ENCODE measurements around the gene POPDC2. TPM values are rescaled to one million over a fixed set of nuclear protein-coding genes. Genes with fewer than 3 reads are reported as not detected.

Gene POPDC2
- total RNA-seq, 1 donor from 2014 or later, result not detected

DNA sequence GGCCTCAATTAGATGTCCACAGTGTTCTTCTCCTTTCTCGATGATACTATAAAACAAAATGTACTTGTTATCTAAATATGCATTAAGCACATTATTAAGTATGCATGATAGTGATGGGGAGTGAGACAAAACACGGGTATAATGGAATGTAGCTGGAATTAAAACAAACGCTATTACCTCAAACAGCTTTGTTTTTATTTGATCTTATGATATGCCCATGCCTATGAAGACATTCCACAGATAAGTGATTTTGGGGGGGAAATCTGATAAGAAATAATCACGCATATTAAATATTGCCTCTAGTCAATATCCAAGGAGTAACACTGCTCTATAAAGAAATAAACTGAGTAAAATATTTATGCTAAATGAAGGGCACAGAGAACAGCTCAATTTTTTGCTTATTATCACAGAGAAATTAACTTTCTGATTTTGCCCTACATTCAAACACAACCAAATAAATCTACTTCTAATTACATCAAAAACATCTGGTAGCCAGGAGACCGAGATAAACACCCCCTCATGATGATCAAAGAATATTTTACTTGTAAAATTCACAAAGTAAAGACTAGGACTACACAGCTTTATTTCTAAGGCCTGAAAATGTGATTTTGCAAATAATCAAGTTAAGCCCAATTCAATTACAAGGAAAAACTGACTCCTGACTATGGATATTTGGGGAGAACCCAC lies 14.9 kb upstream of the POPDC2 start:
- H3K4me3 ChIP-seq (ENCODE audit: low read depth, low read length), result no peak overlapping the region

DNA sequence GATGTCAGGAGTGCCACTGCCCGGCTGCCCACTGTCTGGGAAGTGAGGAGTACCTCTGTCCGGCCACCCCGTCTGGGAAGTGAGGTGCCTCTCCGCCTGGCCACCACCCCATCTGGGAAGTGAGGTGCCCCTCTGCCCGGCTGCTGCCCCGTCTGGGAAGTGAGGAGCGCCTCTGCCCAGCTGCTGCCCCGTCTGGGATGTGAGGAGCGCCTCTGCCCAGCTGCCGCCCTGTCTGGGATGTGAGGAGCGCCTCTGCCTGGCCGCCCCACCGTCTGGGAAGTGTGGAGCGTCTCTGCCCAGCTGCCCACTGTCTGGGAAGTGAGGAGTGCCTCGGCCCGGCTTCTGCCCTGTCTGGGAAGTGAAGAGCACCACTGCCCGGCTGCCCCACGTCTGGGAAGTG lies 13.5 kb upstream of the POPDC2 start:
- no peak overlapping the region for H3K4me3 ChIP-seq (ENCODE audit: low read depth, low read length)
- DNase-seq (ENCODE audit: low read depth) (no peak), FAIRE-seq (no peak)
- H3K27me3 ChIP-seq (ENCODE audit: control insufficient read depth, insufficient read depth, low read length), result no peaks in the 10 kb centered on the region
- H3K36me3 ChIP-seq (ENCODE audit: control insufficient read depth, insufficient read depth, low read length), result peaks cover 10% of the 10 kb centered on the region
- TF ChIP-seq, protein P1, sequence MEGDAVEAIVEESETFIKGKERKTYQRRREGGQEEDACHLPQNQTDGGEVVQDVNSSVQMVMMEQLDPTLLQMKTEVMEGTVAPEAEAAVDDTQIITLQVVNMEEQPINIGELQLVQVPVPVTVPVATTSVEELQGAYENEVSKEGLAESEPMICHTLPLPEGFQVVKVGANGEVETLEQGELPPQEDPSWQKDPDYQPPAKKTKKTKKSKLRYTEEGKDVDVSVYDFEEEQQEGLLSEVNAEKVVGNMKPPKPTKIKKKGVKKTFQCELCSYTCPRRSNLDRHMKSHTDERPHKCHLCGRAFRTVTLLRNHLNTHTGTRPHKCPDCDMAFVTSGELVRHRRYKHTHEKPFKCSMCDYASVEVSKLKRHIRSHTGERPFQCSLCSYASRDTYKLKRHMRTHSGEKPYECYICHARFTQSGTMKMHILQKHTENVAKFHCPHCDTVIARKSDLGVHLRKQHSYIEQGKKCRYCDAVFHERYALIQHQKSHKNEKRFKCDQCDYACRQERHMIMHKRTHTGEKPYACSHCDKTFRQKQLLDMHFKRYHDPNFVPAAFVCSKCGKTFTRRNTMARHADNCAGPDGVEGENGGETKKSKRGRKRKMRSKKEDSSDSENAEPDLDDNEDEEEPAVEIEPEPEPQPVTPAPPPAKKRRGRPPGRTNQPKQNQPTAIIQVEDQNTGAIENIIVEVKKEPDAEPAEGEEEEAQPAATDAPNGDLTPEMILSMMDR (IDR thresholded peaks at IDR 0.05; ENCODE audit: insufficient read depth, low read length, severe bottlenecking), result no peak

More for the DNA sequence above, 14.9 kb upstream of the POPDC2 start:
- H3K36me3 ChIP-seq (ENCODE audit: control insufficient read depth, insufficient read depth, low read length), result peaks cover 8% of the 10 kb centered on the region
- DNase-seq (ENCODE audit: low read depth) (no peak), FAIRE-seq (no peak)
- TF ChIP-seq, protein P1 (IDR thresholded peaks at IDR 0.05; ENCODE audit: insufficient read depth, low read length, severe bottlenecking), result no peak
- H3K27me3 ChIP-seq (ENCODE audit: control insufficient read depth, insufficient read depth, low read length), result no peaks in the 10 kb centered on the region

GRCh38 chr3:119672776-119673175 lies 12.4 kb upstream of the POPDC2 start:
- FAIRE-seq (no peak), DNase-seq (ENCODE audit: low read depth) (no peak)
- TF ChIP-seq, protein P1 (IDR thresholded peaks at IDR 0.05; ENCODE audit: insufficient read depth, low read length, severe bottlenecking), result no peak
- Histone ChIP-seq H3K36me3 (ENCODE audit: control insufficient read depth, insufficient read depth, low read length) (peaks cover 10% of the 10 kb centered on the region), H3K4me3 (ENCODE audit: low read depth, low read length) (no peak overlapping the region), H3K27me3 (ENCODE audit: control insufficient read depth, insufficient read depth, low read length) (no peaks in the 10 kb centered on the region)

DNA sequence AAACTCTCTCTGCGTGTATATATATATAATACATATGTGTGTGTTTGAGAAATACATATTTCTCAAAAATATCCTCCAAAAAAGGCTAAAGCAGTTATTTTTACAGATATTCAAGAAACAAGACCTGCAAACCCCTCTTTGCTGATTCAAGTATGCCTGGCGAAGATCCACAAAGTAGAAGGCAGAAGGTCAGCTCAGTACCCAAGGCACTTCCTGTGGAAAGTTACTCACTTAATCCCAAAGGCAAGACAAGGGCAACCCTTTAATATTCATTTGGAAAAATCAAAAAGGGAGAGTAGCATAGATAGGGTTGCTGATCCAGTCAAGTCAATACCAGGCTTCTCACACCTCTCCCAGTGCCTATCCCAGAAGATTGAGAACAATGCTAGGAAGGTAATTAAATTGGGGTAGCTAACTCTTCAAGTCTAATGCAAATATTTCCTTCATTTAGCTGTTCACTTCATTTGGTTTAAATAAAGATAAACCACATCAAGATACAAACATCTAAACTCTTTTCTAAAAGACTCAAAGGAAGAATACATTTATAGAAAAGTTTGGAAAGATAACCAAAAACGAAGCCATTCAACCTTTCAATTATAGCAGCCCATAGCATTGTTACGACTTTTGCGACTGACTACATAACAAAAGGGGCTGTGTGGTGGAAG lies 9.6 kb upstream of the POPDC2 start:
- TF ChIP-seq, protein P1 (IDR thresholded peaks at IDR 0.05; ENCODE audit: insufficient read depth, low read length, severe bottlenecking), result no peak
- FAIRE-seq, result no peak
- Histone ChIP-seq H3K4me3 (ENCODE audit: low read depth, low read length) (no peak overlapping the region), H3K27me3 (ENCODE audit: control insufficient read depth, insufficient read depth, low read length) (no peaks in the 10 kb centered on the region), H3K36me3 (ENCODE audit: control insufficient read depth, insufficient read depth, low read length) (peaks cover 10% of the 10 kb centered on the region)
- no peak for DNase-seq (ENCODE audit: low read depth)

GRCh38 chr3:119665954-119666559 lies 5.7 kb upstream of the POPDC2 start:
- Histone ChIP-seq H3K4me3 (ENCODE audit: low read depth, low read length) (no peak overlapping the region), H3K36me3 (ENCODE audit: control insufficient read depth, insufficient read depth, low read length) (peaks cover 1% of the 10 kb centered on the region), H3K27me3 (ENCODE audit: control insufficient read depth, insufficient read depth, low read length) (no peaks in the 10 kb centered on the region)
- DNase-seq (ENCODE audit: low read depth), result no peak
- FAIRE-seq, result no peak
- TF ChIP-seq, protein P1 (IDR thresholded peaks at IDR 0.05; ENCODE audit: insufficient read depth, low read length, severe bottlenecking), result no peak

All from bronchial epithelial cell (primary cell).